PC-9 (cell line): Measurements from ENCODE around the gene GPR37L1.

Source experiments
- EZH2 ChIP-seq: fragments of 200-600 bp; sonication (generic); IDR thresholded peaks from 2 replicates; pipeline ENCODE4 v1.8.0; 2017; ENCODE audit warnings: antibody characterized with exemption, low read depth
- TF ChIP-seq, protein P1 (sequence below): fragments of 200-600 bp; sonication (generic); conservative IDR thresholded peaks from 2 replicates; pipeline ENCODE4 v1.6.1; 2017; ENCODE audit warnings: mixed run types, antibody characterized with exemption, mild to moderate bottlenecking, moderate library complexity

DNA sequence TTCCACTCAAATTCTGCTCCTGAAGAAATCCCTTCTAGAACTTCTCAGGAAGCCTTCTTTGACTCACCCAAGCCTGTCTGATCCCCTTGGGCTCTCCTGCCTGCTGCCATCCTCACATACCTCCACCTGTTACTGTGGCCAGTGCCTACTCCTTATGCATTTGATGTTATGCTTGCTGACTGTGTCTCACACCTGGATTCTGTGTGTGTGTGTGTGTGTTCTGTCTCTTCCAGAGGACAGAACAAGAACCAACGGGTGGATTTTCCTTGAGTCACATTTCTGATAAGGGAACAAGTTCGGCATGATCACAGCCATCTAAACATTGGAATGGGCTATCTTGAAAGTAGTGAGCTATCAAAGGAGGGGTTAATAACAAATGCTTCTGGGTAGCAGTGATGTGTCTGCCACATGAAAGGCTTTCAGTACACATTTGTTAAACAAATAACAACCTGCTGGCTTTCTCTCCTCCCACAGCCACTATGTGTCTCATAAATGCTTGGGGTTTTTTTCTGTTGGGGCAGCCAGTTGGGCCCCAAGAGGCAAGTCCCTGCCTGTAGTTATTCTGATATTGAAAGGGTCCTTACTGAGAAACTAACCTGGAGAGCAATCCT lies 8.9 kb upstream of the GPR37L1 start:
- TF ChIP-seq, protein P1, sequence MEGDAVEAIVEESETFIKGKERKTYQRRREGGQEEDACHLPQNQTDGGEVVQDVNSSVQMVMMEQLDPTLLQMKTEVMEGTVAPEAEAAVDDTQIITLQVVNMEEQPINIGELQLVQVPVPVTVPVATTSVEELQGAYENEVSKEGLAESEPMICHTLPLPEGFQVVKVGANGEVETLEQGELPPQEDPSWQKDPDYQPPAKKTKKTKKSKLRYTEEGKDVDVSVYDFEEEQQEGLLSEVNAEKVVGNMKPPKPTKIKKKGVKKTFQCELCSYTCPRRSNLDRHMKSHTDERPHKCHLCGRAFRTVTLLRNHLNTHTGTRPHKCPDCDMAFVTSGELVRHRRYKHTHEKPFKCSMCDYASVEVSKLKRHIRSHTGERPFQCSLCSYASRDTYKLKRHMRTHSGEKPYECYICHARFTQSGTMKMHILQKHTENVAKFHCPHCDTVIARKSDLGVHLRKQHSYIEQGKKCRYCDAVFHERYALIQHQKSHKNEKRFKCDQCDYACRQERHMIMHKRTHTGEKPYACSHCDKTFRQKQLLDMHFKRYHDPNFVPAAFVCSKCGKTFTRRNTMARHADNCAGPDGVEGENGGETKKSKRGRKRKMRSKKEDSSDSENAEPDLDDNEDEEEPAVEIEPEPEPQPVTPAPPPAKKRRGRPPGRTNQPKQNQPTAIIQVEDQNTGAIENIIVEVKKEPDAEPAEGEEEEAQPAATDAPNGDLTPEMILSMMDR: no peak
- TF ChIP-seq EZH2: no peak
